Esophagus squamous epithelium (tissue), 4 donors: Measurements from ENCODE around the gene HDAC7.

Source experiments
- POLR2A ChIP-seq, 4 donors: fragments of 450-650 bp; IDR thresholded peaks; one replicate each; pipeline ENCODE4 v1.6.1; 2017; ENCODE audit warnings: antibody characterized with exemption in 4 of 4, mild to moderate bottlenecking in 4 of 4, moderate library complexity in 3 of 4
- TF ChIP-seq, protein P1 (sequence below), 6 experiments: fragments of 450-650 bp in 4 of 6; fragments of 200-600 bp in 2 of 6; sonication (generic) in 2 of 6; IDR thresholded peaks; one replicate each; pipeline ENCODE4 v1.5.1; 2016 to 2019; ENCODE audit warnings: antibody characterized with exemption in 6 of 6, mild to moderate bottlenecking in 4 of 6, moderate library complexity in 4 of 6

DNA sequence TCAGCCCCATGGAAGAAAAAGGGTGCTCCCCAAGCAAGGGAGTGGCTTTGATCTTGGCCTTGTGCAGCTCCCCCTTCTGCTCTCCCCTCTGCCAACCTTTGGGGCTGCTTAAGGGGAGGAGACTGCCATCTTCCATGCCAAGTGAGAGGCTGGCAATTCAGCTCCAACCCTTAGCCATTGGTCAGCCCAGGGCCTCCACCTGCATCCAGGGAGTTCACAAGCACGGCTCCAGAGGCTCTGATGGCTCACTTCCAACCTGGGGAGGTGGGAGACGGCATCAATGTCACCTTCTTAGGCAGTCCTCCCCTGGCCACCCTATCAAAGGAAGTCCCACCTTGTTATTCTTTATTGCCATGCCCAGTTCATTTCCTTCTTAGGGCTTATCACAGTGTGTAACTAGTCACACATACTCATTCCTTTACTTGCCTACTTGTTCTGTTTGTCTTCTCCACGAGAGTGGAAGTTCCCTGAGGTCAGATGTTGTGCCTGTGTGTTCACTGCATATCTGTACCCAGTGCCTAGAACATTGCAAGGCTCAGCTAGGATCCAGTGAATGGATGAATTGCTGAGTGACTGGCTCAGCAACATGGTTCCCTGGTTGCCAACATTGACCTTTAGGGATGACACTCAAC lies 5.0 kb downstream of the HDAC7 start:
- TF ChIP-seq, protein P1, sequence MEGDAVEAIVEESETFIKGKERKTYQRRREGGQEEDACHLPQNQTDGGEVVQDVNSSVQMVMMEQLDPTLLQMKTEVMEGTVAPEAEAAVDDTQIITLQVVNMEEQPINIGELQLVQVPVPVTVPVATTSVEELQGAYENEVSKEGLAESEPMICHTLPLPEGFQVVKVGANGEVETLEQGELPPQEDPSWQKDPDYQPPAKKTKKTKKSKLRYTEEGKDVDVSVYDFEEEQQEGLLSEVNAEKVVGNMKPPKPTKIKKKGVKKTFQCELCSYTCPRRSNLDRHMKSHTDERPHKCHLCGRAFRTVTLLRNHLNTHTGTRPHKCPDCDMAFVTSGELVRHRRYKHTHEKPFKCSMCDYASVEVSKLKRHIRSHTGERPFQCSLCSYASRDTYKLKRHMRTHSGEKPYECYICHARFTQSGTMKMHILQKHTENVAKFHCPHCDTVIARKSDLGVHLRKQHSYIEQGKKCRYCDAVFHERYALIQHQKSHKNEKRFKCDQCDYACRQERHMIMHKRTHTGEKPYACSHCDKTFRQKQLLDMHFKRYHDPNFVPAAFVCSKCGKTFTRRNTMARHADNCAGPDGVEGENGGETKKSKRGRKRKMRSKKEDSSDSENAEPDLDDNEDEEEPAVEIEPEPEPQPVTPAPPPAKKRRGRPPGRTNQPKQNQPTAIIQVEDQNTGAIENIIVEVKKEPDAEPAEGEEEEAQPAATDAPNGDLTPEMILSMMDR (IDR thresholded peaks at IDR 0.05): no peak
- no peak for TF ChIP-seq POLR2A (IDR thresholded peaks at IDR 0.05)
